GM18867 (cell line): ENCODE measurements around the gene PCDH9.

ENCODE experiments used
- ATAC-seq: cut with Tn5 transposase; IDR thresholded peaks from one replicate; pipeline ENCODE4 v1.9.1; 2021; ENCODE audit warnings: mild to moderate bottlenecking, moderate library complexity; ENCODE audit not compliant: unreplicated experiment

PCDH9 gene

DNA sequence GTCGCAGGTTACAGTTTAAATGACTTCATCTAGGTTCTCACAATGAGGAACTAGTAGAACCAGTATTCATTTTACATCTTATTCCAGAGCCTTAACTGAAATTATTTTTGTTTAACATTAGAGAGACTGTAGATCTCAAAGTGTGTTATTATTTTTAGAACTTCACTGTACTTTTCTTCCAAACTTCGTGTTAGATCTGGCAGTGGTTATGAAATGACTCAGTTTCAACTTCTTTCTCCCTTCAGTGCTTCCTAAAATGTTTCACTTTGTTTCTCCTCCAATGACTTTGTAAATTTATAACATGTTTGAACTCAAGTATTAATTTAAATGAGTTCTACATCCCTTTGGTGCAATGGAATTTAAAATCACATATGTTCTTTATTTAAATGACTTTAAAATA lies 139.3 kb downstream of the PCDH9 start:
- ATAC-seq: no peak

DNA sequence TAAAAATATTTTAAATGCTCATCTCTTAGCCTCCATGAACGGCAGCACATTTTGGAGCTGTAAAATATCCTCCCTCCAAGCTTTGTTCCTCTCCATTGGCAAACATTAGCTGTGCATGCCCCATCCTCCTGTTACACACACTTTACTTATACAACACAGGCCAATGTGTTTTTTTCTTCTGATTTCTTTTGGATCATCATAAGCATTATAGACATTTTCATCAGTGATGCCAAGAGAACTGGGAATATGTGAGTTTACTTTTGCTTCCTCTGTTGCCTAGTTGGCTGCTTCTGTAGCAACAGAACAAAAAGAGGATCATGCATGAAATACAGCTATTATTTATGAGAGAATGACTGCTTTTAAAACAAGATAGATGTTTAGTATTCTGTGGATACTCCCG lies 142.6 kb downstream of the PCDH9 start:
- no peak for ATAC-seq

DNA sequence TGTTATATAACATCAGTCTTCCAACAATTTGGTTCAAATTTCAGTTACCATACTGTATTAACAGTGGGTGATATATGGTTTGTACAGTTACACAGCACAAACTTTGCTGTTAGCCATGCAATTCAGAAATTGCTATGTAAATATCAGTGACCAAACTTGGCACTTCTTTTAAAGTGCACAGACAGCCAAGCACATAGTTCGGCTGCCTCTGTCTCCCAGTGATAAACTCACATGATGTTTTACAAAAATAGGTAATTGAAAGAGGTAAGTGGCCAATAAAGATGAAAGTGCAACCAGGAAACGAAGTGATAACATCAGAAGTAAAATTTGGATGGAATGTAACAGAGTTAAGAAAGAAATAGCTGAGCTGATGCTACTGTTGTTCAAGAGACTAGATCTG lies 143.9 kb downstream of the PCDH9 start:
- no peak for ATAC-seq

DNA sequence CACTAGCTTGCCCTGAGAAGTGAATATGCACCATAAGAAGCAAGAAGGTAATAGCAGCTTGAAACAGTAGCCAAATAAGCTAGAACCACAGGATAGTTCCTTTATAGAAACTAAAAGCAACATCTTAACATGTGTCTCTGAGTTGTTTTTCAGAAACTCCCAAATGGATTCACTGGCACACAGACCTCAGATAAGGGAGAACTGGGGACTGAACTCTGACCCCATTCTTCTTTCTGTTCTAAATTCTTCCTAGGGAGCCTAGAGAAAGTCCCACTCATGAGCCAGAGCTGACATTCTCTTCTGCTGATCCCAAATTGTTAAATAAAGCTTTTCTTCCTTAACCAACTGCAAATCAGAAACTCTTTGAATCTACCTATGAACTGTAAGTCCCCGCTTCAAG lies 146.1 kb downstream of the PCDH9 start:
- ATAC-seq: no peak

DNA sequence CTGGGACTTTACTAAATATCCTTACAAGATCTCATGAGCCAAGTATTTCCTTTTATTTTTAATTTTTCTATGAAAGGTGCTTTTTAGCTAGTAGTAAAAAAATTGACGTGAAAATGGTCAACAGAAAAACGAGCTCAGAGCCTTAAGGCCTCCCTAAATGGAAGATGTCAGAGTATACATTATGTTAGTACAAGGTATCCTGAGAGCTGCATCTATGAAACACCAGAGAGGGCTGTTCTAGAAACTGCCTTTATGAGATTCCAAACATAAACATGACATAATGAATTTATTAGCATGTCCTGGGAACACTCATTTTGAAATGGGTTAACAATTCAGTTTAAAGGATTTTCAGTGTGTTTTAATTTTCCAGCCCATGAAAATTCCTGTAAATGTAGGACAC lies 146.6 kb downstream of the PCDH9 start:
- ATAC-seq: no peak

DNA sequence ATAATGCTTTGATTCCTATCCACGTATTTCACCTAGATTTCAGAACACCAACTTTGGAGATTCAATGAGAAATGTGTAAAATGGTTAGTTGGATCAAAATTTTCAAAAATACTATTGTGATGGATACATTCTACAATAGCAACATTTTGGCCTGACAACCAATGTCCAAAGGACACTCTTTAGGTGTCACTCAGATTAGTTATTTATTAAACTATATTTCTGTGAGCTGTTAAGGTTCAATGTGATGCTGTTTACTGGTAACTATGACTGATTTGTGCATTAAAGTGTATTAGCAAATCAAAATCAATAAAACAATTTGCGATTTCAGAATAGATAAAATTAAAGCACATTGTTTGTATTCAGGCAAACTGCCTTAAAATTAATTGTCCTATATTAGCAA lies 149.8 kb downstream of the PCDH9 start:
- ATAC-seq: no peak

DNA sequence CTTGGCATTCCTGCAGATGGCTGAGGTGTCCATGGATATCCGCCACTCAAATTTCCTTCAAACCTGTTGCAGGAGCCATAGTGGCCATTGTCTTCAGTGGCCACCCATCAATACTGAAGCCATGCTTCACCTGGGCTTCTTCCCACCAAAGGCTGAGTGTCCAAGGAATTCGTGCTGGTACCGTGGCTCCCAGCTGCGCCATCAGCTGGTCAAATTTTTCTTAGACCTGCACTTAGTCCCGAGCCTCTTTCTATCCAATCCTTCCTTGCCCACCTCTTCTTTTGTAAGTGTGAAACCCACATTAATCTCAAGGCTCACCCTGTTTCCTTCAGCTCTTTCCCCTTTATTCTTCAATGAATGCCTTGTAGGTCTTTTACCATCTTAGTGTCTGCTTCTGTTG lies 152.1 kb downstream of the PCDH9 start:
- no peak for ATAC-seq

DNA sequence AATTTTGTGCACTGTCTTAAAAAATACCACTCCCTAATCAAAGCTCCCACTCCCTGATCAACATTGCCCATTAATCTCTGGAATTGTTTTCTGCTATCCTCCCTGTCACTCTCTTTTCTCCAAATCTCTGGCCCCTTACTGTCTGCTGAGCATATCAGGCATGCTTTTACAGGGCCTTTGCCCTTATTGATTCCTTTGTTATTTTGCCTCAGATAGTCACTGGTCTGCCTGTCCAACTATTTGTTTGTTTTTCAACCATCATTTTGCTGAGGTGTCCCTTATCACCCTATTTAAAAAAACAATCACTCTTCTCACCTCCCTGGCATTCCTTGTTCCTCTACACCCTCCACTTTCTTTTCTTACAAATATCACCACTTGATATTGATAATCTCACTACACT lies 153.0 kb downstream of the PCDH9 start:
- ATAC-seq: no peak

DNA sequence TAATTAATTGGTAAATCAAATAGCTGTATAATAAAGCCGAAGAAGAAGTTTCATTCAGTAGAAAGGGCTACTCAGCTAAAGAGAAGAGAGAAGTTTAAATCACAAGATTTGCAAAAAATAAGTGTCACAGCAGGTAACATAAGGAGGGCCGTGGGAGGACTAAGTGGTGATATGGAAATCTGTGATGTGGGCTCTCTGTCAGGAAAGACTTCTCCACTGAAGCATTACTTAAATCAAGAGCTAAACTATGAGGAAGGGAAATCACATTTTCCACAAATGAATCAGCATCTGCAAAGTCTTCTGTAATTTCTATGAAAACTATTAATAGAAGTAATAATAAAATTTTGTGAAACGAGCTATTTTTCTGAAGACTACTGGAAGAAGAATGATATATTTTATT lies 153.8 kb downstream of the PCDH9 start:
- no peak for ATAC-seq

DNA sequence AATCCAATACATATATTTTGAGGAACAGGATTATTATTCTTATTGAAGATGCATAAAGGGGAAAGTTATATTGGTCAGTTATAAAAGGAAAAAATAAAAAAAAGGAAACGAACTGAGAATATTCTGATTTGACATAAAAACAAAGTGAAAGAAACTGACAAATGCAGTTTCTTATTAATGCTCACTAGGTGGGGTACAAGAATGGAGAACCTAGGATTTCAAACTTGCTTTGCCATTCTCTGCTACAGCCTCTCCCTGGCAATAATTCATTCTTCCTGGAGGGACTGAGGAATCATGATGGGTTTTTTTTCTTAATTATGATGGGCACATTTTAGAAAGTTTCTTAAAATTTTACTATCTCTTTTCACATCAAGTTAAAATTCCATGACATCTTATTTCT lies 154.9 kb downstream of the PCDH9 start:
- no peak for ATAC-seq

DNA sequence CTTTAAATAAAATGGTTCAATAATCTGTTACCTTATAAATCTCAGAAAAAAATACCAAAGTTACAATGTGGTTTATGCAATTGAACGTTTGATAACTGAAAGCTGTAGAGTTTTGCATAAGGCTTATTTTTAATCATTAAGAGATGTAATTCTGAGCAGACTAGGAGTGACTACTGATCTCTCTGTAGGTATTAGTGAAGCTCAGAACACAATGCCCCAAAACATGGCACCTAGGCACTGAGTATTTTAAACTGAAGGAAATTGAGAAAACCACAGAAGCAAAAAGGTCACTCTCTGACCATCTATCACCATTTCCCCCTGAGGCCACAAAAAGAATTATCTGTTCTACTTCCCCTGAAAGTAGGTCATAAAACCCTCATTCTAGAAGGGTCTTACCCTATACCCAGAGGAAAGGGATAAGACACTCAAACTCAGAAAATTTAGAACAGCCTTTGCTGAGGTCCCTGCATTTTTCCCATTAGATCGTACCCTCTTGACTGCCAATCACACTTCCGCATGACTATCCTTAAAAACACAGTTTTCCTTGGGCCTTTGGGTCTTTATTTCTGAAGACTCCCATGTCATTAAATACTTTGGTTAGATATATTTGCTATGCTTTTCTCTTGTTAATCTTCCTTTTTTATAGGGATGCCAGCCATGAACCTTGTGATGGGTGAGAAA lies 158.1 kb downstream of the PCDH9 start:
- ATAC-seq: no peak

DNA sequence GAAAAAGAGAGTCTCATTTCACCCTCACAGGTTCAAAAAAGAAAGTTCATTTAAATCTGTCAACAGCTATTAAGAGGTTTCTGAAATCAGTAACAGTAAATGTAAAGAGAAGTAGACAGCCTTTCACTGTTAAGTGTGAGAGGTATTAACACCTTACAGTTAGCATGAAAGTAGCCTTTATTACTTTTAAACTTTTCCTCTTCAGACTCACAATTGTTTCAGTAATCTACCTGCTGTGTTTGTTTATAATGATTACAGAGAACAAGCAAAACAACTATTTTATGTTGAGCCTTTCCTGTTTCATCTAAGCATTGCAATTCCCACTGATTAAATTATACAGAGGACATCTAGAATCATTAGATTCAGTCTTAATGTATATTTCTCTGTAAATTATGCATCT lies 159.8 kb downstream of the PCDH9 start:
- no peak for ATAC-seq

DNA sequence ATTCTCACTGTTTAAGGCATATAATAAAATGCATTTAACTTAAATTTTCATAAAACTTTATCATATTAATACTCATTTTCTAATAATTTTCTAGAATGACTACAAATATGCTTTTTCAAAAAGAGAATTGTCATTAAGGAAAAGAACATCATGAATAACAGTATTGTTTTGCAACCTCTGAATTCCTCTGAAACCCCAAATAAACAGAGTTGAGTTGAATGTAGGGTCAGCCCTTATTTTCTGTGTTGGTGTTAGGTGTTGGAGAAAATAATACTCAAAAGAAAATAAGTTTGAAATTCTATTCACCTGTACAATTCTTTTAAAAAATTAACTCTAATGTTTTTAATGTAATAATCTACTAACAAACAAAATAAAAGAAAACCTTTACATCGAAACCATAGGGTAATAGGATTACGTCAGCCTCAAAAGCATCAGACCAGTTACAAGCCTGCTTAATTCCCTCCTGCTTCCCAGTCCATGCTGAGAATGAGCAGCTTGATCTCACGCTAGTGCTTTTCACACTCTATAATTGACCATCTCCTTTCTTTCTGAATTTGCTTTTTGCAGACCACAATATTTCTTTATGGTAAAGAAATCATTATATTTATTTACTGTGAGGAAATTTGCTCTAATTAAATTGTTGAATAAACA lies 160.9 kb downstream of the PCDH9 start:
- no peak for ATAC-seq

DNA sequence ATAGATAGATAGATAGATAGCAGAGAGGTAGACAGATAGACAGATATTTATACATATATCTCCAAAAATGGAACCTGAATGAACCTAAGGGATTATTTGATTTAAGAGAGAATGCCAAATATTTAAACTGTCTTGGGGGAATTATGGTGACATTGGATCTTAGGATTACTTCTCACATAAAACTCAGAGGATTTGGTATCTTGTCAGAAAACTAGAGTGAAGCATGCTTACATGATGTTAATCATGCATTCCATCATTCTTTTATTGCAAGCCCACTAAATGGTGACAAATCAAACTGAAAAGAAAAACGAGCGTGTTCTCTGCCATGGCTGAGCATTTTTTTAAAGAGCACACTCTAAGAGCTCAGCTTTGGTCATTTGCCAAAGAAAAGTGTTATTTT lies 165.2 kb downstream of the PCDH9 start:
- ATAC-seq: no peak

DNA sequence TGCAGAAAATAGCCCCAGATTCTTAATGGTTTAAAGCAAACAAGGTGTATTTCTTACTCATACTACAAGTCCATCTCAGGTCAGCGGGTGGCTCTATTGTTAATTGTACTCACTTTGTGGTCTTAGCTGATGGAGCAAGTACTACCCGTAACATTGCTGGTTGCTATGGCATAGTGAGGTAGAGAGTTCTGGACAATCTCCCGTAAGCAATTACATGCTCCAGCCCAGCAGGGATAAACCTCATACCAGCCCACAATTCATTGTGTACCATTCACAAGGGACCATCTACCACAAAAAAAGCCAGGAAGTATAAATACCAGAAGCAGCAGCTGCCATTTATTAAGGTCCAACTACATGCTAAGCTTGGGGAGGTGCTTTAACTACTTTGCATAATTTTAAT lies 167.1 kb downstream of the PCDH9 start:
- no peak for ATAC-seq

DNA sequence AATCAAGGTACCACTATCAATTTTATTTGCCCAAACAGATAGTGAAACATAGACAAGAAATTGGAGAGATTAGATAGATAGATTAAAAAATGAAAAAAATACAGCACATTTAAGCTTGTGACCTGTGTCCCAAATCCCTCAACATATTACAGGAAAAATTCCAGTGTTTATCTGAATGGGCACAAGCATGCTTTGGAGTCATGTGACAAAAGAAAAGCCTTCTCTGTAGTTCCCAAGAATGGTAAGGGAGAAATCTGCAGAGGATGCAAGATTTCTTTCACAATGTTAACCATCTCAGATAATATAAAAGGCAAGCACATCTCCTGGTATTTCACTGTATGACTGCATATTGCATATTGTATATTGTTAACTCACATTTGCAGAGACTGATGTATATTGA lies 168.0 kb downstream of the PCDH9 start:
- ATAC-seq: no peak

DNA sequence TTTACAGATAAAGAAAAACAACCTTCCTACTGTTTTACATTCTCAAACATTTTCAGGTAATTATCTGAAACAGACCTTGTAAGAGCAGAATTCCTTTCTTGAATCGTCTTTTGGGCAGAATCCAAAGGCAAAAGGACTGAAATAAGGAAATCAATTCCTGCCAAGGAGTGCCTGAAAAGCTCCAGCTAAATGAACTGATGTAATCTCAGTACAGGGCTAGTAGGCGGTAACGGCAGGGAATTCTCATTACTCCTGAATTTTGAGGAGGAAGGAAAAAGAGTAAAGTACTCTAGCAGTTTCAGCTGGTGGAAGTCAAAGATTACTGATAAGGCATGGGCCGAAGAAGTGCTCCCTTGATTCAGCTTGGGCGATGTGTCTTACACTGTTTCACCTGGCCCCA lies 168.4 kb downstream of the PCDH9 start:
- no peak for ATAC-seq

DNA sequence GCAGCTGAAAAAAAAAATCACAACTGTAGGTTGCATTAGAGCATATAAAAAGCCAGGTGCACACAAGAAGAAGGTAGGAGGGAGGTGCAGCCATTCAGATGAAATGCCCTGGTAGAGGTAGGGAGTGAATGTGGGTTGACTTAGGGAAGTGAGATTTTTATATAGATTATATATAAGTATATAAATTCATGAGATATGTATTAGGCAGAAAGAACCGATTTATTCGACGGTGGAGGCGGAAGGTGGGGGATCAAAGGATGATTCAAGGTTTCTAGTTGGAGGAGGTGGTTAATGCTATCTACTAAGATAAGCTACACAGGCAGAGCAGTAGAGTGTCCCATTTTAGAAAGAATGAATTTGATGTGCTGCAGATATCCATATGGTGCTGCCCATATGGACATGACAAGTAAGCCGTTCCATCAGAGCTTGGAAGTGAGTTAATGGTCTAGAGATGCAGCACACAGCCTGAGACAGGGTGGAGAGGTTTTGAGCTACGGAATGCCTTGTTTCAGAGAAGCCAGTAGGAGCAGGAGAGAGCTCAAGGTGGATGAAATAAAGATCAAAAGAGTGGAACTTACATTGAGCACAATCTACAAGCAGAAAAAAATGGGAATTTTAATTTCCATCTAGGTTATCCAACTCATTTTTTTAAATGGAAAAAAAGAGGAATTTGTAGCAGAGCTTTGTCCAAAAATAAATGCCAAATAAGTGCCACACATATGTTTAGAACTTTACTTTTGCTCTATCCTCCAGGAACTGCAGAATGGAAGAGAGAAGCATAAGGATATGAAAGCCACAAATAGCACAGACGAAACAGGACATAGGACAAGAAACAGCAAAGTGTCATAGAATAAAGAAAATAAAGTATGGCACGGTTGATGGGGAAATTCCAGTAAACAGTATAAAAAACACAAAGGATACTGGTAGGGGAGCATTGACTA lies 177.3 kb downstream of the PCDH9 start:
- no peak for ATAC-seq

DNA sequence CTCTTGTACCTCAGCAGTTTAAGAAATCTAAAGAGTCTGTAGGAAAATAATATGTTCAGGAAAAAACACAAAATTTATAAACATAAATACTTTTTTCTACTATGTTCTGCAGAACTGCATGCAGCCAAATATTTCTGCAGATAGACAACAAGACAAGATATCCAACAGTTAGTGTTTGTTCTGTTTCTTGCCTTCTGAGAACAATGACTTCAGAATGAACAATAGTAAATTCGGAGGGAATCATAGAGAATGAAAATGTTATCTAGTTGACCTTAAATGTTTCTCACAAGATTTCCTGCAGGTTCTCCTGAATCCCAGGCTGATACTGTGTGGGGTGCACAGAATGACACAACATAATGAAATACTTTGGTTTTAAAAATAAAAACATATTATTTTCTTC lies 180.4 kb downstream of the PCDH9 start:
- ATAC-seq: no peak

DNA sequence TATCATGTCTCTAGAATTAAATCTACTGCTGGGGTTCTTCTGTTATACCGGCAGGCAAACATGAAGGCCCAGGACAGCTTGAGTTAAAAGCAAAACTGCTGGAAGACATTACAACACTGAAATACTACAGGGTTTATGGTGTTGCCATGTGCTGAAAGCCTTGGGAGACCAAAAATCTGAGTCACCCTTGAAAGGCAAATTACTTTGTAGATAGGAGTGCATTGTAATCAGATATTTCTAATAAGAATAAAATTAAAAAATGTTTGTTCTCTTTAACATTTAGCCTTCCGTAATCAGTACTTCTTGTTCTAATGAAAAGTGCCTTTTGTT lies 181.3 kb downstream of the PCDH9 start:
- no peak for ATAC-seq

DNA sequence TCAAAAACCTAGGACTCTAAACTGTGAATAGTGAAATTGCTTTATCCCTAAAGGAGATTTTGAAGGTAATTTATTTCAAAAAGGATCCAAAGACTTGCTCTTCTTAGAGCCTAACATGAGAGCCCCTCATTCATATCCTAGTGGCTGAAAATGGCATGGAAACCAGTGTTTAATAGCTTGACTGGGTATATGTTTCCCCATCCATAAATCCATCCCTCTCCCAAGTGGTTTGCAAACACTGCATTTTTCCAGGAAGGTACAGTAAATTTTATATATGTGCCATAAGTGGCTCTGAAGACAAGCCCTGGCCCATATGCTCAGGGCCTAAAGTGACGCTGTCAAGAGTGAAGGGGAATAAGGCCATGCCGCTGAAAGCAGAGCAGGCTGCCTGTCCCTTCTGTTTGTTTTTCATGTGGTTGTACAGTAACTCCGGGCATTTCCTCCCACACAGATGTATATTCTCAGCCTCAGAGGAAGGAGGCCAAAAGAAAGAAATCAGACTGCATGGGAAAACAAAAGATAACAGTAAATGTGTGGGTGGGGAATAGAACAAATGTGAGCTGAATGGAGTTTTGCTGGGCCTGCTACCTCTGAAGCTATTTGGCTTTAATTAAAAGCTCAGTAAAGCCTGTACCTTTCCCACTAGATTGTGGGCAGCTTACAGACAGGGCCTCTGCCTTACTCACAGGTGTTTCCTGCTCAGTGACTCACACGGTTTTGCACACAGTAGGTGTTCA lies 181.9 kb downstream of the PCDH9 start:
- ATAC-seq: peak; percentile 71
